Thyroid gland (tissue), 4 donors: ENCODE results near the gene ATRNL1. TPM values are rescaled to one million over a fixed set of nuclear protein-coding genes. Genes with fewer than 3 reads are reported as not detected.

Experiments used
- DNase-seq, 2 donors: peaks; one replicate each; pipeline ENCODE4 v3.0.0-alpha.2; 2019
- H3K27ac ChIP-seq, 3 donors: fragments of 200-600 bp; sonication (generic); 1 replicate in 2 of 3; 2 replicates in 1 of 3; pipeline ENCODE4 v1.5.1; 2016 to 2019; ENCODE audit warnings: mild to moderate bottlenecking in 1 of 3, moderate library complexity in 1 of 3
- H3K27me3 ChIP-seq: fragments of 200-600 bp; sonication (generic); one replicate; pipeline ENCODE4 v1.5.1; 2019
- H3K36me3 ChIP-seq, 2 donors: fragments of 200-600 bp; sonication (generic); one replicate each; pipeline ENCODE4 v1.5.1; 2016 to 2019
- H3K4me1 ChIP-seq, 2 donors: fragments of 200-600 bp; sonication (generic); one replicate each; pipeline ENCODE4 v1.5.1; 2017 to 2019
- H3K4me3 ChIP-seq, 3 donors: fragments of 200-600 bp; sonication (generic); replicated peaks in 1 of 3; 1 replicate in 2 of 3; 2 replicates in 1 of 3; pipeline ENCODE4 v1.5.1; 2016; ENCODE audit warnings: mild to moderate bottlenecking in 1 of 3
- H3K9me3 ChIP-seq: fragments of 200-600 bp; sonication (generic); one replicate; pipeline ENCODE4 v1.5.1; 2017
- CTCF ChIP-seq, 6 experiments: fragments of 200-600 bp in 3 of 6; fragments of 450-650 bp in 3 of 6; sonication (generic) in 3 of 6; IDR thresholded peaks; one replicate each; pipeline ENCODE4 v1.5.1; 2016 to 2019; ENCODE audit warnings: antibody characterized with exemption in 6 of 6, mild to moderate bottlenecking in 2 of 6, inconsistent platforms in 1 of 6, moderate library complexity in 1 of 6
- POLR2A ChIP-seq, 2 donors: fragments of 450-650 bp; IDR thresholded peaks; one replicate each; pipeline ENCODE4 v1.6.1; 2017; ENCODE audit warnings: antibody characterized with exemption in 2 of 2, mild to moderate bottlenecking in 2 of 2, moderate library complexity in 1 of 2
- WGBS, 2 donors: methylation state at CpG; one replicate each; pipeline ENCODE4 v1.1.5; 2017; 5-methylcytosine and 5-hydroxymethylcytosine counted together
- intact Hi-C: fragments of 100-400 bp; cut with DNase I; formaldehyde crosslinking; loops from one replicate; pipeline ENCODE4 v1.15.1; 2023
- total RNA-seq, 4 donors: library from RNA; depleted of rRNA; stranded (reverse); fragments of >200 nt; gene quantifications; one replicate each; pipeline ENCODE4 v1.2.3, GENCODE V29; 2016

The ATRNL1 gene
- total RNA-seq, 4 donors from 2014 or later, result 2.3 to 6.3 (median 3.8) TPM

- no peak for DNase-seq
- intact Hi-C loops, result no loop called here
- H3K4me1 ChIP-seq, result no peaks in the 10 kb centered on the region
- no peaks in the 10 kb centered on the region for H3K9me3 ChIP-seq
- 52 to 57% methylated on average over 3 of the region's 3 CpGs for WGBS, 2 donors
- H3K4me3 ChIP-seq, result no peak overlapping the region
- H3K27me3 ChIP-seq, result no peaks in the 10 kb centered on the region
- no peaks in the 10 kb centered on the region for H3K36me3 ChIP-seq
- H3K27ac ChIP-seq, result no peak overlapping the region
- TF ChIP-seq CTCF (IDR thresholded peaks at IDR 0.05) (peak in 3 of 6 experiments; percentile 23 to 36 (median 36)), POLR2A (IDR thresholded peaks at IDR 0.05) (no peak)
These were observed 736.5 kb downstream of the ATRNL1 start for GRCh38 chr10:115829521-115830205.

- no peaks in the 10 kb centered on the region for H3K36me3 ChIP-seq
- no peak for DNase-seq
- H3K4me3 ChIP-seq, result no peak overlapping the region
- no peak for TF ChIP-seq POLR2A (IDR thresholded peaks at IDR 0.05)
- no peak for TF ChIP-seq CTCF (IDR thresholded peaks at IDR 0.05)
- H3K27me3 ChIP-seq, result no peaks in the 10 kb centered on the region
- H3K27ac ChIP-seq, result no peak overlapping the region
- no peaks in the 10 kb centered on the region for H3K9me3 ChIP-seq
- H3K4me1 ChIP-seq, result no peaks in the 10 kb centered on the region
- WGBS, 2 donors, result 58 to 77% methylated on average over 3 of the region's 3 CpGs
- intact Hi-C loops, result no loop called here
These were observed 737.3 kb downstream of the ATRNL1 start for GRCh38 chr10:115830265-115830970.

- intact Hi-C loops, result no loop called here
- DNase-seq, result no peak
- Histone ChIP-seq H3K27ac (no peak overlapping the region), H3K36me3 (no peaks in the 10 kb centered on the region), H3K9me3 (no peaks in the 10 kb centered on the region), H3K27me3 (no peaks in the 10 kb centered on the region), H3K4me1 (no peaks in the 10 kb centered on the region), H3K4me3 (no peak overlapping the region)
- 61 to 66% methylated on average over 8 of the region's 8 CpGs for WGBS, 2 donors
- TF ChIP-seq POLR2A (IDR thresholded peaks at IDR 0.05) (no peak), CTCF (IDR thresholded peaks at IDR 0.05) (no peak)
These were observed 737.9 kb downstream of the ATRNL1 start for GRCh38 chr10:115831016-115831415.

- no peak for DNase-seq
- intact Hi-C loops, result no loop called here
- no peaks in the 10 kb centered on the region for H3K36me3 ChIP-seq
- H3K4me1 ChIP-seq, result no peaks in the 10 kb centered on the region
- no peak for TF ChIP-seq POLR2A (IDR thresholded peaks at IDR 0.05)
- TF ChIP-seq CTCF (IDR thresholded peaks at IDR 0.05), result no peak
- no peak overlapping the region for H3K4me3 ChIP-seq
- H3K27ac ChIP-seq, result no peak overlapping the region
- no peaks in the 10 kb centered on the region for H3K27me3 ChIP-seq
- no peaks in the 10 kb centered on the region for H3K9me3 ChIP-seq
- WGBS, 2 donors, result 45 to 50% methylated on average over 4 of the region's 4 CpGs
These were observed 740.0 kb downstream of the ATRNL1 start for GRCh38 chr10:115833119-115833518.

- DNase-seq, result no peak
- 62 to 76% methylated on average over 3 of the region's 3 CpGs for WGBS, 2 donors
- TF ChIP-seq CTCF (IDR thresholded peaks at IDR 0.05), result no peak
- TF ChIP-seq POLR2A (IDR thresholded peaks at IDR 0.05), result no peak
- intact Hi-C loops, result no loop called here
- Histone ChIP-seq H3K4me3 (no peak overlapping the region), H3K27me3 (no peaks in the 10 kb centered on the region), H3K4me1 (peaks cover 4 to 6% of the 10 kb centered on the region in 2 donors), H3K27ac (no peak overlapping the region), H3K9me3 (no peaks in the 10 kb centered on the region), H3K36me3 (no peaks in the 10 kb centered on the region)
These were observed 751.4 kb downstream of the ATRNL1 start for GRCh38 chr10:115844591-115844990.
